Cardiac muscle cell (in vitro differentiated cells and primary cell): ENCODE results near the gene MCTP1. TPM values are rescaled to one million over a fixed set of nuclear protein-coding genes. Genes with fewer than 3 reads are reported as not detected.

Experiments
- DNase-seq, 2 donors: peaks; one replicate each; pipeline versions ENCODE4 v3.0.0 to v3.0.0-alpha.2; 2010 to 2017; ENCODE audit warnings: low read depth in 1 of 2, low spot score in 1 of 2
- H3K27ac ChIP-seq: fragments of 200-600 bp; sonication (generic); 2 replicates; pipeline ENCODE4 v1.5.1; 2016
- H3K27me3 ChIP-seq: fragments of 200-600 bp; sonication (generic); 2 replicates; pipeline ENCODE4 v1.6.0; 2016; ENCODE audit warnings: control low read depth
- H3K36me3 ChIP-seq: fragments of 200-600 bp; sonication (generic); 2 replicates; pipeline ENCODE4 v1.5.1; 2016; ENCODE audit warnings: control low read depth
- H3K4me1 ChIP-seq: fragments of 200-600 bp; sonication (generic); 2 replicates; pipeline ENCODE4 v1.8.1; 2017; ENCODE audit warnings: low read depth, mild to moderate bottlenecking, mixed run types
- H3K4me3 ChIP-seq: fragments of 200-600 bp; sonication (generic); 2 replicates; pipeline ENCODE4 v1.5.1; 2016; ENCODE audit warnings: mild to moderate bottlenecking
- H3K9me3 ChIP-seq: fragments of 200-600 bp; sonication (generic); 2 replicates; pipeline ENCODE4 v1.5.1; 2017; ENCODE audit warnings: low read depth, mild to moderate bottlenecking, control low read depth
- CTCF ChIP-seq: IDR thresholded peaks from 2 replicates; pipeline ENCODE4 v1.5.1; 2012; ENCODE audit warnings: low read depth, mild to moderate bottlenecking, low read length
- polyA plus RNA-seq: library from polyadenylated mRNA; unstranded; fragments of >200 nt; fragmentation: Nextera tagmentation; extraction: Ambion mirVana; gene quantifications from 2 replicates; pipeline ENCODE4 v1.2.1, GENCODE V29; 2016
- total RNA-seq: library from RNA; depleted of rRNA; stranded (reverse); fragments of >200 nt; gene quantifications from 2 replicates; pipeline ENCODE4 v1.2.3, GENCODE V29; 2016

Gene MCTP1
- total and polyA plus RNA-seq, 2 experiments from 2014 or later = 1.4 TPM; not detected in 1

- no peak for DNase-seq
- no peak for TF ChIP-seq CTCF
Measured at GRCh38 chr5:94911276-94911675, 373.6 kb downstream of the MCTP1 start.

GRCh38 chr5:94910721-94911120, 374.2 kb downstream of the MCTP1 start:
- TF ChIP-seq CTCF = no peak

More at GRCh38 chr5:94911276-94911675, 373.6 kb downstream of the MCTP1 start:
- no peak overlapping the region for H3K4me3 ChIP-seq
- H3K4me1 ChIP-seq = no peaks in the 10 kb centered on the region
- no peaks in the 10 kb centered on the region for H3K36me3 ChIP-seq
- no peaks in the 10 kb centered on the region for H3K9me3 ChIP-seq
- H3K27me3 ChIP-seq = peaks cover 3% of the 10 kb centered on the region
- H3K27ac ChIP-seq = no peak overlapping the region

GRCh38 chr5:94908889-94909480, 375.9 kb downstream of the MCTP1 start:
- H3K4me1 ChIP-seq = no peaks in the 10 kb centered on the region
- DNase-seq = peak; percentile 55 to 64
- TF ChIP-seq CTCF = peak; percentile 71
- no peaks in the 10 kb centered on the region for H3K36me3 ChIP-seq
- no peaks in the 10 kb centered on the region for H3K9me3 ChIP-seq
- H3K27me3 ChIP-seq = peaks cover 3% of the 10 kb centered on the region
- H3K4me3 ChIP-seq = no peak overlapping the region
- H3K27ac ChIP-seq = no peak overlapping the region

More at GRCh38 chr5:94910721-94911120, 374.2 kb downstream of the MCTP1 start:
- Histone ChIP-seq H3K27ac (no peak overlapping the region), H3K36me3 (no peaks in the 10 kb centered on the region), H3K9me3 (no peaks in the 10 kb centered on the region), H3K4me1 (no peaks in the 10 kb centered on the region), H3K27me3 (peaks cover 3% of the 10 kb centered on the region), H3K4me3 (no peak overlapping the region)
- DNase-seq = no peak

GRCh38 chr5:94906750-94907149, 378.1 kb downstream of the MCTP1 start:
- no peak overlapping the region for H3K27ac ChIP-seq
- no peak overlapping the region for H3K4me3 ChIP-seq
- no peak for TF ChIP-seq CTCF
- H3K4me1 ChIP-seq = no peaks in the 10 kb centered on the region
- H3K9me3 ChIP-seq = no peaks in the 10 kb centered on the region
- peaks cover 3% of the 10 kb centered on the region for H3K27me3 ChIP-seq
- no peak for DNase-seq
- H3K36me3 ChIP-seq = no peaks in the 10 kb centered on the region

GRCh38 chr5:94903726-94904125, 381.2 kb downstream of the MCTP1 start:
- Histone ChIP-seq H3K9me3 (no peaks in the 10 kb centered on the region), H3K36me3 (no peaks in the 10 kb centered on the region), H3K27me3 (peaks cover 3% of the 10 kb centered on the region), H3K27ac (no peak overlapping the region), H3K4me1 (no peaks in the 10 kb centered on the region), H3K4me3 (no peak overlapping the region)
- no peak for TF ChIP-seq CTCF
- no peak for DNase-seq
